ENCODE results near the gene SLFNL1. TPM values are rescaled to one million over a fixed set of nuclear protein-coding genes. Genes with fewer than 3 reads are reported as not detected.

The SLFNL1 gene
- total RNA-seq, 1 donor from 2014 or later: 0.16 TPM

- peaks cover 15% of the 10 kb centered on the region for H3K4me1 ChIP-seq
- no peak for DNase-seq
- H3K27ac ChIP-seq (replicated peaks): no peak overlapping the region
- H3K36me3 ChIP-seq: peaks cover 75% of the 10 kb centered on the region
- intact Hi-C loops (cut with micrococcal nuclease): no loop called here
- no peak overlapping the region for H3K4me3 ChIP-seq
- TF ChIP-seq, protein P1, sequence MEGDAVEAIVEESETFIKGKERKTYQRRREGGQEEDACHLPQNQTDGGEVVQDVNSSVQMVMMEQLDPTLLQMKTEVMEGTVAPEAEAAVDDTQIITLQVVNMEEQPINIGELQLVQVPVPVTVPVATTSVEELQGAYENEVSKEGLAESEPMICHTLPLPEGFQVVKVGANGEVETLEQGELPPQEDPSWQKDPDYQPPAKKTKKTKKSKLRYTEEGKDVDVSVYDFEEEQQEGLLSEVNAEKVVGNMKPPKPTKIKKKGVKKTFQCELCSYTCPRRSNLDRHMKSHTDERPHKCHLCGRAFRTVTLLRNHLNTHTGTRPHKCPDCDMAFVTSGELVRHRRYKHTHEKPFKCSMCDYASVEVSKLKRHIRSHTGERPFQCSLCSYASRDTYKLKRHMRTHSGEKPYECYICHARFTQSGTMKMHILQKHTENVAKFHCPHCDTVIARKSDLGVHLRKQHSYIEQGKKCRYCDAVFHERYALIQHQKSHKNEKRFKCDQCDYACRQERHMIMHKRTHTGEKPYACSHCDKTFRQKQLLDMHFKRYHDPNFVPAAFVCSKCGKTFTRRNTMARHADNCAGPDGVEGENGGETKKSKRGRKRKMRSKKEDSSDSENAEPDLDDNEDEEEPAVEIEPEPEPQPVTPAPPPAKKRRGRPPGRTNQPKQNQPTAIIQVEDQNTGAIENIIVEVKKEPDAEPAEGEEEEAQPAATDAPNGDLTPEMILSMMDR (IDR thresholded peaks at IDR 0.05; ENCODE audit: borderline replicate concordance): no peak
- H3K9me3 ChIP-seq (replicated peaks): no peaks in the 10 kb centered on the region
- H3K27me3 ChIP-seq (ENCODE audit: low read depth): no peaks in the 10 kb centered on the region
These were observed 12.1 kb downstream of the SLFNL1 start for GRCh38 chr1:41009466-41009865.

DNA sequence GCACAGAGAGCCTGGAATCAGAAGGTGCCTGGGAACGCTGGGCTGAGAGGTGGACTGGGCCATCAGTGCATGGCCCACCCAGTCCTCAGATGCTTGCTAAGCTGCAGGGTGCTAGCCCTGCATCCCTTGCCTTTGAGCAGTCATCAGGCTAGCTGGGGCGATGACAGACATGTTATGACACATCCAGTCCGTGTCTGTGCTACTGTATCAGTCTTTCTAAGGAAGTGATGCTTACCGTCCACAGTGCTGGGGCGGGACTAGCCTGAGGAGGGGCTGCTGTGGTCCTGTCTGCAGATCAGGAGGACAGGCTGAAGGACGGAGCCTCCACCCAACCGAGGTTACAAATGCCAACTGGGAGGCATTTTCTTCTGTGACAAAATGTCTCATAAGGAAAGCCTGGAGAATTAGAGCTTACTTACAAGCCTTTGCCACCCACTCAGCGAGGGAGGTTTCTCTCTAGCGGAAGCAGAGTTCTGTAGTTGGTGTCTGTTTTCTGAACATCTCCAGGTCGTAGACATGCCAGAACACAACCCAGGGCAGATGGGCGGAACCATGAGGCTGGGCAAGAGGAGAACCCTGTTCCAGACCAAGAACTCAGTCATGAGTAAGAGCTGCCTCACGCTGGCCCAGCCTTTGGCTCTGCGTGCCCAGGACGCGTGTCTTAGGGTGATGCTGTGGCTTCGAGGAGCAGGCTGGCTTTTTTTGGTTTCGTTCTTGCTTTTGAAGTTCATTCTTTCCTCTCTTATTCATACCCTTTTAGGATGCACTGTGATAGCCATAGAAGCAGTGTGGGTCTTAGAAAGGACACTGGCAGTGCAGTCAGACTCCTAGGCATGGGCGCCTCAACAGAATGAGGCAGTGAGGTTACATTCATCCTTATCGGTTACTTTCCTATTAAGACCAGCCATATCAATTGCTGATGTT lies 14.3 kb downstream of the SLFNL1 start:
- Histone ChIP-seq H3K27me3 (ENCODE audit: low read depth) (no peaks in the 10 kb centered on the region), H3K27ac (replicated peaks) (no peak overlapping the region), H3K36me3 (peaks cover 88% of the 10 kb centered on the region), H3K9me3 (replicated peaks) (no peaks in the 10 kb centered on the region), H3K4me1 (peaks cover 17% of the 10 kb centered on the region), H3K4me3 (no peak overlapping the region)
- TF ChIP-seq, protein P1 (IDR thresholded peaks at IDR 0.05; ENCODE audit: borderline replicate concordance): no peak
- intact Hi-C loops (cut with micrococcal nuclease): no loop called here
- no peak for DNase-seq

DNA sequence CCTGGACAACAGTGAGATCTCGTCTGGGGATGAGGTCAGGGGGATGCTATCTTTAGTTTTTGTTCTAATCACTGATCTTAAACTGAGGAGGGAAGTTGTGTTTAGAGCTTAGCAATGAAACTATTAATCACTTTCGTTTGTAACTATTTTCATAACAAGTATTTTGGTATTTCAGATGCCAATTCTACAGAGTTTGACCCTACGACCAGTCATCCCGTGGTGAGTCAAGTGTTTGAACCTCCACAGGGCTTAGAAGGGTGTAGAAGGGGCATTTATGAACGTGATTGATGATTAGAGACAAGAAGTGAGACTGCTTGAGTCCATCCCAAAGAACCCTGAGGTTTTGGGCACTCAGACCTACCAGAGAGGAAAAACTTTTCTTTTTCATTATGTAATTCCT lies 15.6 kb downstream of the SLFNL1 start:
- no peaks in the 10 kb centered on the region for H3K27me3 ChIP-seq (ENCODE audit: low read depth)
- H3K4me3 ChIP-seq: no peak overlapping the region
- intact Hi-C loops (cut with micrococcal nuclease): no loop called here
- no peak for DNase-seq
- no peak overlapping the region for H3K27ac ChIP-seq (replicated peaks)
- H3K4me1 ChIP-seq: peaks cover 17% of the 10 kb centered on the region
- no peaks in the 10 kb centered on the region for H3K9me3 ChIP-seq (replicated peaks)
- TF ChIP-seq, protein P1 (IDR thresholded peaks at IDR 0.05; ENCODE audit: borderline replicate concordance): no peak
- peaks cover 89% of the 10 kb centered on the region for H3K36me3 ChIP-seq

DNA sequence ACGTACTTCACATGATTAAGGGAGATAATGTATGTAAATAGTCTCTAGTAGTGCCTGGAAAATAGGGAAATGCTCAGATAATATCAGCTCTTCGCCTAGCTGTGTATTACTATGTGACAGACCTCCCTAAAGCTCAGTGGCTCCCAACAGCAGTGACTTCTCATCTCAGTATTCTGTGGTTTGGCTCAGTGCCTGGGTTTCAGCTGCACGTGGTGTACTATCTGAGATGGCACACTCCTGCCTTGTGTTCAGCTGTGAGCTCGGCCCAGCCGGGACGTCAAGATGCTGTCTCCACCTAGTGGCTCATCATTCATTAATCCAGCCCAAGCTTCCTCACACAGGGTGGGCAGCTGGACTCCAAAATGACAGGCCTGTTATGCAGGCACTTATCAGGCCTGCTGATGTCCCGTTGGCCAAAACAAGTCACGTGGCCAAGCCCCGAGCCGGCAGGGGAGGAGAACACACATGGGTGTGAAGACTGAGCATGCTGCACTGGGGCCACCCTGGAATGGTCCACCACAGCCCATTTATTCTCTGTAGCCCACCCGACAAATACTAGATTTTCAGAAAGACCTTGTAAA lies 17.8 kb downstream of the SLFNL1 start:
- Histone ChIP-seq H3K27ac (replicated peaks) (peak overlapping the region; percentile 49), H3K4me3 (no peak overlapping the region), H3K27me3 (ENCODE audit: low read depth) (no peaks in the 10 kb centered on the region), H3K9me3 (replicated peaks) (no peaks in the 10 kb centered on the region), H3K36me3 (peaks cover 87% of the 10 kb centered on the region), H3K4me1 (peaks cover 17% of the 10 kb centered on the region)
- TF ChIP-seq, protein P1 (IDR thresholded peaks at IDR 0.05; ENCODE audit: borderline replicate concordance): peak; percentile 68
- intact Hi-C loops (cut with micrococcal nuclease): no loop called here
- DNase-seq: peak; percentile 89

GRCh38 chr1:41003127-41003639 lies 18.3 kb downstream of the SLFNL1 start:
- DNase-seq: no peak
- no peaks in the 10 kb centered on the region for H3K9me3 ChIP-seq (replicated peaks)
- intact Hi-C loops (cut with micrococcal nuclease): no loop called here
- peaks cover 17% of the 10 kb centered on the region for H3K4me1 ChIP-seq
- TF ChIP-seq, protein P1 (IDR thresholded peaks at IDR 0.05; ENCODE audit: borderline replicate concordance): no peak
- H3K4me3 ChIP-seq: no peak overlapping the region
- H3K27me3 ChIP-seq (ENCODE audit: low read depth): no peaks in the 10 kb centered on the region
- peaks cover 87% of the 10 kb centered on the region for H3K36me3 ChIP-seq
- peak overlapping the region; percentile 49 for H3K27ac ChIP-seq (replicated peaks)
